Smooth muscle cell (in vitro differentiated cells): ENCODE data around the gene KCNA5. TPM values are rescaled to one million over a fixed set of nuclear protein-coding genes. Genes with fewer than 3 reads are reported as not detected.

Experiments used
- DNase-seq: peaks from one replicate; lab custom pipeline; 2025; ENCODE audit not compliant: unreplicated experiment; lab: John Stamatoyannopoulos, UW
- H2AFZ ChIP-seq: fragments of 200-600 bp; sonication (generic); 2 replicates; pipeline ENCODE4 v1.6.0; 2016; ENCODE audit warnings: antibody characterized with exemption, low read depth, mild to moderate bottlenecking
- H3F3A ChIP-seq: fragments of 200-600 bp; sonication (generic); 2 replicates; pipeline ENCODE4 v1.6.0; 2017; ENCODE audit warnings: antibody characterized with exemption, low read depth
- H3K27ac ChIP-seq: fragments of 200-600 bp; sonication (generic); 2 replicates; pipeline ENCODE4 v1.5.1; 2016; ENCODE audit warnings: low read depth, mild to moderate bottlenecking
- H3K27me3 ChIP-seq: fragments of 200-600 bp; sonication (generic); 2 replicates; pipeline ENCODE4 v1.6.1; 2016; ENCODE audit warnings: low read depth, mild to moderate bottlenecking
- H3K36me3 ChIP-seq: fragments of 200-600 bp; sonication (generic); 2 replicates; pipeline ENCODE4 v1.5.1; 2016; ENCODE audit warnings: low read depth
- H3K4me1 ChIP-seq: fragments of 200-600 bp; sonication (generic); 2 replicates; pipeline ENCODE4 v1.5.1; 2016; ENCODE audit warnings: low read depth
- H3K4me2 ChIP-seq: fragments of 200-600 bp; sonication (generic); 2 replicates; pipeline ENCODE4 v1.6.0; 2016; ENCODE audit warnings: mild to moderate bottlenecking
- H3K4me3 ChIP-seq: fragments of 200-600 bp; sonication (generic); 2 replicates; pipeline ENCODE4 v1.5.1; 2016; ENCODE audit warnings: mild to moderate bottlenecking
- H3K79me2 ChIP-seq: fragments of 200-600 bp; sonication (generic); 2 replicates; pipeline ENCODE4 v1.6.0; 2016; ENCODE audit warnings: low read depth, mild to moderate bottlenecking
- H3K9ac ChIP-seq: fragments of 200-600 bp; sonication (generic); 2 replicates; pipeline ENCODE4 v1.6.0; 2016; ENCODE audit warnings: low read depth
- H3K9me3 ChIP-seq: fragments of 200-600 bp; sonication (generic); replicated peaks from 2 replicates; pipeline ENCODE4 v1.5.1; 2016; ENCODE audit warnings: low read depth
- H4K20me1 ChIP-seq: fragments of 200-600 bp; sonication (generic); 2 replicates; pipeline ENCODE4 v1.6.0; 2016; ENCODE audit warnings: low read depth
- WGBS: methylation state at CpG from one replicate; pipeline ENCODE4 v1.1.7; 2016; ENCODE audit warnings: low lambda C conversion rate; 5-methylcytosine and 5-hydroxymethylcytosine counted together
- polyA plus RNA-seq: library from polyadenylated mRNA; unstranded; fragments of >200 nt; fragmentation: Nextera tagmentation; extraction: Ambion mirVana; gene quantifications from 2 replicates; pipeline ENCODE4 v1.2.1, GENCODE V29; 2016
- total RNA-seq: library from RNA; depleted of rRNA; stranded (reverse); fragments of >200 nt; gene quantifications from 2 replicates; pipeline ENCODE4 v1.2.3, GENCODE V29; 2014
- TF ChIP-seq, protein P1 (sequence below): fragments of 200-600 bp; sonication (generic); IDR thresholded peaks from 2 replicates; pipeline ENCODE4 v1.5.1; 2017; ENCODE audit warnings: borderline replicate concordance, mild to moderate bottlenecking, antibody characterized with exemption; ENCODE audit not compliant: insufficient read depth, poor library complexity, severe bottlenecking

The KCNA5 gene
- total and polyA plus RNA-seq, 2 experiments from 2014 or later: not detected

DNA sequence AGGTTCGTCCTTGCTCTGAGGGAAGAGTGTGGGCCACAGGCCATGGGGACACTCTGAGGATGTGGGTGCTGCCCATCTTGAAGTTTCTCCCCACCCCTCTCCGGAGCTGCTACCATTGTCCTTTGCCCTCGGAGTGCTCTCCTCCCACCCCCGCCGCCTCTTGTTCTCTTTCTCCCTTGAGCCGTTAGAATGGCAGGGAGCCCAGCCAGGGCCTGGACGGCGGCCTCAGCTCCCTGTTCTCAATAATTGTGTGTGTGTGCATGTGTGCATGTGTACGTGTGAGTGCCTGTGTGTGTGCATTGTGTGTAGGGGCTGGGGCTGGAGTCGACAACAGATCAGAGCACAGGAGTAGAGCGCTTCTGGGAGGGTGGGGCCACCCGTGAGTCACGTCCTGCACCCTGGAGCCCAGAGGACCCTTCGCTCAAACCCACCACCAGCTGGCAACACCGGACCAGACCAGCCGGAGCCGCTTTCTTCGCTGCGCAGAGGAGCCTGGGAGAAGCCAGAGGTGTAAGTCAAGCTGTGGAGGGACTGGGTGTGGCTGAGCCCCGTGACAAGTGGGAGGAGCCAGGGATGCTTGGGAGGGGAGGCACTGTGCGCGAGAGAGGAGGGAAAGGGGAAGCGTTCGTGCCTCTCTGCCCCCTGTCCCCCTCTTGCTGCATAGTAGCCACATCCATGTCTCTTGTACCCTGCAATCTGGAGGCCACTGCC, 25.9 kb upstream of the KCNA5 start:
- no peak overlapping the region for H3K4me3 ChIP-seq
- WGBS: 76% methylated on average over 24 of the region's 24 CpGs
- TF ChIP-seq, protein P1, sequence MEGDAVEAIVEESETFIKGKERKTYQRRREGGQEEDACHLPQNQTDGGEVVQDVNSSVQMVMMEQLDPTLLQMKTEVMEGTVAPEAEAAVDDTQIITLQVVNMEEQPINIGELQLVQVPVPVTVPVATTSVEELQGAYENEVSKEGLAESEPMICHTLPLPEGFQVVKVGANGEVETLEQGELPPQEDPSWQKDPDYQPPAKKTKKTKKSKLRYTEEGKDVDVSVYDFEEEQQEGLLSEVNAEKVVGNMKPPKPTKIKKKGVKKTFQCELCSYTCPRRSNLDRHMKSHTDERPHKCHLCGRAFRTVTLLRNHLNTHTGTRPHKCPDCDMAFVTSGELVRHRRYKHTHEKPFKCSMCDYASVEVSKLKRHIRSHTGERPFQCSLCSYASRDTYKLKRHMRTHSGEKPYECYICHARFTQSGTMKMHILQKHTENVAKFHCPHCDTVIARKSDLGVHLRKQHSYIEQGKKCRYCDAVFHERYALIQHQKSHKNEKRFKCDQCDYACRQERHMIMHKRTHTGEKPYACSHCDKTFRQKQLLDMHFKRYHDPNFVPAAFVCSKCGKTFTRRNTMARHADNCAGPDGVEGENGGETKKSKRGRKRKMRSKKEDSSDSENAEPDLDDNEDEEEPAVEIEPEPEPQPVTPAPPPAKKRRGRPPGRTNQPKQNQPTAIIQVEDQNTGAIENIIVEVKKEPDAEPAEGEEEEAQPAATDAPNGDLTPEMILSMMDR: no peak
- no peaks in the 10 kb centered on the region for H3K4me1 ChIP-seq
- no peaks in the 10 kb centered on the region for H4K20me1 ChIP-seq
- no peak for DNase-seq
- no peaks in the 10 kb centered on the region for H3K79me2 ChIP-seq
- H3K27ac ChIP-seq: no peak overlapping the region
- H3K27me3 ChIP-seq: peaks cover 18% of the 10 kb centered on the region
- no peak overlapping the region for H2AFZ ChIP-seq
- no peaks in the 10 kb centered on the region for H3K36me3 ChIP-seq
- H3K9ac ChIP-seq: no peak overlapping the region
- no peaks in the 10 kb centered on the region for H3F3A ChIP-seq
- H3K4me2 ChIP-seq: no peak overlapping the region
- H3K9me3 ChIP-seq: no peaks in the 10 kb centered on the region

DNA sequence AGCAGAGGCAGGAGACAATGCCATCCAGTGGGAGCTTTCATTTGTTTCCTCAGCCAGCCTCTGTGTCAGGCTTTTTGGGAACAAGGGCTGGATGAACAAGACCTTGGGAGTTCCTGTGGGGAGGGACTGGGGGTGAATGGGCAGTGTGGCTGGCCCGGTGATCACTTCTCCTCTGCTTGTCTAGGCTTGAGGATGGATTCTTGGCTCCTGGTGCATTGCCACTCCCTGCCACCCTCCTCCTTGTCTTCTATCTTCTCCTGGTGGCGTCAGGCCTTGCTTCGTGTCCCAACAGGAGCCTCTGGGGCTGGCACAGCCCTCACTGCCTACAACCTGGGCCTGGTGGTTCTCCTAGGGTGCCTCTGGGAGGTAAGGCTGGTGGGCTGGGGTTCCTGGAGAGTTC, 25.0 kb upstream of the KCNA5 start:
- Histone ChIP-seq H3K27me3 (peaks cover 18% of the 10 kb centered on the region), H3K4me3 (no peak overlapping the region), H2AFZ (no peak overlapping the region), H3K27ac (no peak overlapping the region), H3K36me3 (no peaks in the 10 kb centered on the region), H3K4me1 (no peaks in the 10 kb centered on the region), H3K9me3 (no peaks in the 10 kb centered on the region), H3K4me2 (no peak overlapping the region), H4K20me1 (no peaks in the 10 kb centered on the region), H3K79me2 (no peaks in the 10 kb centered on the region), H3F3A (no peaks in the 10 kb centered on the region), H3K9ac (no peak overlapping the region)
- no peak for DNase-seq
- 94% methylated on average over 3 of the region's 3 CpGs for WGBS
- TF ChIP-seq, protein P1: no peak

DNA sequence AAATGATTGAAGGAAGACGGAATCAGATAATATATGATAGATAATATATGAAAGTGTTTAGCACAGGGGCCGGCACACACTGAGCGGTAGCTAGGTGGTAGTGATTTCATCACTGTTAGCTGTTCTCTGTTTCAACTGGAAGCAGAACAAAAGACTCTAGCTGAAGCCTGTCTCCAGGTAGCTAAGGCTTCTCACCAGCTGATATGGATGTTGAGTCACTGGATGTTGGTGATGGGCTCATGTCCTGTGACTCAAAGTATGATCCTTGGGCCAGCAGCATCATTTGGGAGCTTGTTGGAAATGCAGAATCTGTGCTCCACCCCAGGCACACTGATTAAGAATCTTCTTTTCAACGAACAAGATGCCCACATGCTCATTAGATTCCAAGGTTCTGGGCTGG, 21.7 kb upstream of the KCNA5 start:
- peaks cover 18% of the 10 kb centered on the region for H3K27me3 ChIP-seq
- H3F3A ChIP-seq: no peaks in the 10 kb centered on the region
- no peak overlapping the region for H2AFZ ChIP-seq
- H3K4me3 ChIP-seq: no peak overlapping the region
- 86% methylated on average over 4 of the region's 4 CpGs for WGBS
- no peaks in the 10 kb centered on the region for H4K20me1 ChIP-seq
- no peak overlapping the region for H3K4me2 ChIP-seq
- H3K36me3 ChIP-seq: no peaks in the 10 kb centered on the region
- H3K27ac ChIP-seq: no peak overlapping the region
- TF ChIP-seq, protein P1: no peak
- peaks cover 1% of the 10 kb centered on the region for H3K4me1 ChIP-seq
- DNase-seq: no peak
- no peaks in the 10 kb centered on the region for H3K79me2 ChIP-seq
- H3K9me3 ChIP-seq: no peaks in the 10 kb centered on the region
- H3K9ac ChIP-seq: no peak overlapping the region
